HCT116 (cell line): ENCODE results near the gene EMP1.

Experiments
- EGR1 ChIP-seq: IDR thresholded peaks from 2 replicates; pipeline ENCODE4 v1.6.1; 2012; ENCODE audit warnings: low read depth
- EZH2 ChIP-seq: fragments of 200-600 bp; sonication (generic); IDR thresholded peaks from 2 replicates; pipeline ENCODE4 v1.6.1; 2017; ENCODE audit warnings: antibody characterized with exemption, mixed run types
- POLR2A ChIP-seq: IDR thresholded peaks from 2 replicates; pipeline ENCODE4 v1.7.0; 2011; ENCODE audit warnings: borderline replicate concordance; ENCODE audit not compliant: insufficient read depth, insufficient read length; ENCODE audit errors: extremely low read depth
- POLR2AphosphoS5 ChIP-seq: IDR thresholded peaks from 2 replicates; pipeline ENCODE4 v1.6.1; 2011; ENCODE audit warnings: mild to moderate bottlenecking, low read depth, low read length, moderate library complexity
- REST ChIP-seq: IDR thresholded peaks from 2 replicates; pipeline ENCODE4 v1.6.1; 2012; ENCODE audit warnings: low read depth
- YY1 ChIP-seq: IDR thresholded peaks from 2 replicates; pipeline ENCODE4 v1.6.1; 2011; ENCODE audit warnings: low read length, low read depth, moderate library complexity, mild to moderate bottlenecking; ENCODE audit not compliant: insufficient replicate concordance; ENCODE audit errors: extremely low read depth
- ZNF274 ChIP-seq: fragments of 200-500 bp; sonication (Bioruptor generic); IDR thresholded peaks from 2 replicates; pipeline ENCODE4 v1.6.1; 2014; ENCODE audit warnings: mild to moderate bottlenecking, low read depth, low read length, inconsistent platforms
- TF ChIP-seq, protein P1 (sequence below), 3 experiments: fragments of 200-600 bp in 1 of 3; sonication (generic) in 1 of 3; IDR thresholded peaks in 2 of 3; conservative IDR thresholded peaks in 1 of 3; 2 replicates each; pipeline ENCODE4 v1.5.1; 2012 to 2017; ENCODE audit warnings: low read depth in 2 of 3, low read length in 2 of 3, antibody characterized with exemption in 1 of 3, borderline replicate concordance in 1 of 3, control low read depth in 1 of 3, mild to moderate bottlenecking in 1 of 3, mixed read lengths in 1 of 3, mixed run types in 1 of 3, moderate library complexity in 1 of 3; ENCODE audit not compliant: insufficient read depth in 1 of 3
- TF ChIP-seq, protein P2 (sequence below): IDR thresholded peaks from 2 replicates; pipeline ENCODE4 v1.6.1; 2012
- TF ChIP-seq, protein P3 (sequence below): IDR thresholded peaks from 2 replicates; pipeline ENCODE4 v1.6.1; 2011; ENCODE audit warnings: mild to moderate bottlenecking, low read length, moderate library complexity; ENCODE audit not compliant: insufficient replicate concordance; ENCODE audit errors: extremely low read depth

- TF ChIP-seq, protein P1, sequence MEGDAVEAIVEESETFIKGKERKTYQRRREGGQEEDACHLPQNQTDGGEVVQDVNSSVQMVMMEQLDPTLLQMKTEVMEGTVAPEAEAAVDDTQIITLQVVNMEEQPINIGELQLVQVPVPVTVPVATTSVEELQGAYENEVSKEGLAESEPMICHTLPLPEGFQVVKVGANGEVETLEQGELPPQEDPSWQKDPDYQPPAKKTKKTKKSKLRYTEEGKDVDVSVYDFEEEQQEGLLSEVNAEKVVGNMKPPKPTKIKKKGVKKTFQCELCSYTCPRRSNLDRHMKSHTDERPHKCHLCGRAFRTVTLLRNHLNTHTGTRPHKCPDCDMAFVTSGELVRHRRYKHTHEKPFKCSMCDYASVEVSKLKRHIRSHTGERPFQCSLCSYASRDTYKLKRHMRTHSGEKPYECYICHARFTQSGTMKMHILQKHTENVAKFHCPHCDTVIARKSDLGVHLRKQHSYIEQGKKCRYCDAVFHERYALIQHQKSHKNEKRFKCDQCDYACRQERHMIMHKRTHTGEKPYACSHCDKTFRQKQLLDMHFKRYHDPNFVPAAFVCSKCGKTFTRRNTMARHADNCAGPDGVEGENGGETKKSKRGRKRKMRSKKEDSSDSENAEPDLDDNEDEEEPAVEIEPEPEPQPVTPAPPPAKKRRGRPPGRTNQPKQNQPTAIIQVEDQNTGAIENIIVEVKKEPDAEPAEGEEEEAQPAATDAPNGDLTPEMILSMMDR (IDR thresholded peaks at IDR 0.05 in 2 of 3, conservative IDR thresholded peaks at IDR 0.05 in 1 of 3; ENCODE audit: borderline replicate concordance in 1 of 3, insufficient read depth in 1 of 3, low read depth in 2 of 3, low read length in 2 of 3): no peak
- TF ChIP-seq YY1 (no peak), POLR2AphosphoS5 (no peak), EGR1 (no peak), REST (no peak), ZNF274 (no peak), POLR2A (no peak), EZH2 (no peak)
- TF ChIP-seq, protein P2, sequence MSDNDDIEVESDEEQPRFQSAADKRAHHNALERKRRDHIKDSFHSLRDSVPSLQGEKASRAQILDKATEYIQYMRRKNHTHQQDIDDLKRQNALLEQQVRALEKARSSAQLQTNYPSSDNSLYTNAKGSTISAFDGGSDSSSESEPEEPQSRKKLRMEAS: no peak
- TF ChIP-seq, protein P3, sequence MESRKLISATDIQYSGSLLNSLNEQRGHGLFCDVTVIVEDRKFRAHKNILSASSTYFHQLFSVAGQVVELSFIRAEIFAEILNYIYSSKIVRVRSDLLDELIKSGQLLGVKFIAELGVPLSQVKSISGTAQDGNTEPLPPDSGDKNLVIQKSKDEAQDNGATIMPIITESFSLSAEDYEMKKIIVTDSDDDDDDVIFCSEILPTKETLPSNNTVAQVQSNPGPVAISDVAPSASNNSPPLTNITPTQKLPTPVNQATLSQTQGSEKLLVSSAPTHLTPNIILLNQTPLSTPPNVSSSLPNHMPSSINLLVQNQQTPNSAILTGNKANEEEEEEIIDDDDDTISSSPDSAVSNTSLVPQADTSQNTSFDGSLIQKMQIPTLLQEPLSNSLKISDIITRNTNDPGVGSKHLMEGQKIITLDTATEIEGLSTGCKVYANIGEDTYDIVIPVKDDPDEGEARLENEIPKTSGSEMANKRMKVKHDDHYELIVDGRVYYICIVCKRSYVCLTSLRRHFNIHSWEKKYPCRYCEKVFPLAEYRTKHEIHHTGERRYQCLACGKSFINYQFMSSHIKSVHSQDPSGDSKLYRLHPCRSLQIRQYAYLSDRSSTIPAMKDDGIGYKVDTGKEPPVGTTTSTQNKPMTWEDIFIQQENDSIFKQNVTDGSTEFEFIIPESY: no peak
Measured at GRCh38 chr12:13251521-13251920, 55.0 kb downstream of the EMP1 start.
